Endothelial cell of umbilical vein (primary cell): ENCODE measurements around the gene SNRPA. TPM values are rescaled to one million over a fixed set of nuclear protein-coding genes. Genes with fewer than 3 reads are reported as not detected.

Source experiments
- BruUV-seq: library from RNA; stranded (reverse); fragments of 400-500 nt; replicated peaks from 2 replicates; lab custom pipeline; 2021; lab: Mats Ljungman, UMichigan
- CTCF ChIA-PET: fragments of 300-600, 350-600 bp; sonication (Branson Sonifier 250); formaldehyde crosslinking; loops from one replicate; lab custom pipeline; 2021; ENCODE audit warnings: antibody characterized with exemption, inconsistent platforms; lab: Charles Lee
- POLR2A ChIA-PET: fragments of 300-600, 350-600 bp; sonication (Branson Sonifier 250); formaldehyde crosslinking; loops from one replicate; lab custom pipeline; 2021; ENCODE audit warnings: antibody characterized with exemption, inconsistent platforms; lab: Charles Lee
- DNase-seq: peaks from one replicate; pipeline ENCODE4 v3.0.0-alpha.2; 2011; ENCODE audit warnings: low read depth, low spot score
- FAIRE-seq: peaks from 2 replicates; lab custom pipeline; 2011; peaks lifted over from hg19 to GRCh38; lab: Jason Lieb, UNC
- H2AFZ ChIP-seq: 2 replicates; pipeline ENCODE4 v1.6.0; 2012; ENCODE audit warnings: low read depth, low read length, control low read depth, inconsistent platforms
- H3K27ac ChIP-seq: 2 replicates; pipeline ENCODE4 v1.5.1; 2011; ENCODE audit warnings: low read depth, mild to moderate bottlenecking, control low read depth, low read length, moderate library complexity; ENCODE audit not compliant: insufficient read depth
- H3K27me3 ChIP-seq, 2 experiments: 2 replicates each; pipeline versions ENCODE4 v1.6.0 to v1.6.1; 2011; ENCODE audit warnings: low read length in 2 of 2, mixed read lengths in 1 of 2; ENCODE audit not compliant: control insufficient read depth in 2 of 2, insufficient read depth in 2 of 2
- H3K36me3 ChIP-seq, 2 experiments: 2 replicates in 1 of 2; 3 replicates in 1 of 2; pipeline ENCODE4 v1.5.1; 2011; ENCODE audit warnings: low read length in 2 of 2, mild to moderate bottlenecking in 1 of 2, moderate library complexity in 1 of 2; ENCODE audit not compliant: control insufficient read depth in 2 of 2, insufficient read depth in 2 of 2; ENCODE audit errors: extremely low read depth in 1 of 2
- H3K4me1 ChIP-seq: 3 replicates; pipeline ENCODE4 v1.5.1; 2011; ENCODE audit warnings: mild to moderate bottlenecking, low read length; ENCODE audit not compliant: control insufficient read depth, insufficient read depth; ENCODE audit errors: extremely low read depth
- H3K4me2 ChIP-seq: 2 replicates; pipeline ENCODE4 v1.6.1; 2011; ENCODE audit warnings: low read length, control low read depth, mixed read lengths; ENCODE audit not compliant: insufficient read depth
- H3K4me3 ChIP-seq, 3 experiments: fragments of 200-600 bp in 1 of 3; sonication (generic), shearing (Covaris generic) in 1 of 3; replicated peaks in 1 of 3; 2 replicates each; pipeline ENCODE4 v1.5.1; 2011 to 2016; ENCODE audit warnings: control low read depth in 3 of 3, low read length in 3 of 3, mild to moderate bottlenecking in 2 of 3, inconsistent platforms in 1 of 3, low read depth in 1 of 3, moderate library complexity in 1 of 3; ENCODE audit not compliant: insufficient read depth in 1 of 3
- H3K79me2 ChIP-seq: 2 replicates; pipeline ENCODE4 v1.6.0; 2012; ENCODE audit warnings: low read length, inconsistent platforms; ENCODE audit not compliant: control insufficient read depth, insufficient read depth
- H3K9ac ChIP-seq: replicated peaks from 2 replicates; pipeline ENCODE3; 2011; ENCODE audit warnings: low read length, control low read depth; ENCODE audit not compliant: insufficient read depth; ENCODE audit errors: extremely low read depth
- H3K9me1 ChIP-seq: replicated peaks from 3 replicates; pipeline ENCODE4 v1.6.0; 2011; ENCODE audit warnings: mild to moderate bottlenecking, low read length; ENCODE audit not compliant: control insufficient read depth, insufficient read depth; ENCODE audit errors: extremely low read depth
- H3K9me3 ChIP-seq: replicated peaks from 2 replicates; pipeline ENCODE4 v1.5.1; 2012; ENCODE audit warnings: low read length, inconsistent platforms; ENCODE audit not compliant: control insufficient read depth, insufficient read depth
- H4K20me1 ChIP-seq: replicated peaks from 2 replicates; pipeline ENCODE3; 2011; ENCODE audit warnings: mild to moderate bottlenecking, low read length; ENCODE audit not compliant: control insufficient read depth, insufficient read depth; ENCODE audit errors: extremely low read depth
- EZH2 ChIP-seq: IDR thresholded peaks from 2 replicates; pipeline ENCODE4 v1.6.1; 2012; ENCODE audit warnings: borderline replicate concordance, low read depth, mild to moderate bottlenecking, moderate library complexity, low read length, inconsistent platforms; ENCODE audit not compliant: severe bottlenecking
- FOS ChIP-seq: IDR thresholded peaks from 2 replicates; pipeline ENCODE4 v1.6.1; 2011; ENCODE audit warnings: mild to moderate bottlenecking, low read length, moderate library complexity, borderline replicate concordance; ENCODE audit not compliant: insufficient read depth
- GATA2 ChIP-seq: IDR thresholded peaks from 2 replicates; pipeline ENCODE4 v1.7.0; 2011; ENCODE audit warnings: low read depth, mild to moderate bottlenecking, moderate library complexity, mixed read lengths, low read length; ENCODE audit not compliant: insufficient read length, insufficient read depth
- JUN ChIP-seq: IDR thresholded peaks from 2 replicates; pipeline ENCODE4 v1.6.1; 2011; ENCODE audit warnings: borderline replicate concordance, low read depth; ENCODE audit not compliant: insufficient read length, insufficient read depth
- MAX ChIP-seq: IDR thresholded peaks from 2 replicates; pipeline ENCODE4 v1.6.1; 2011; ENCODE audit not compliant: insufficient read depth, insufficient read length
- MYC ChIP-seq: IDR thresholded peaks from one replicate; pipeline ENCODE4 v1.6.1; 2011; ENCODE audit warnings: mild to moderate bottlenecking, low read depth, low read length
- POLR2A ChIP-seq: IDR thresholded peaks from 2 replicates; pipeline ENCODE4 v1.6.1; 2012; ENCODE audit warnings: low read depth, mild to moderate bottlenecking, control low read depth, low read length
- POLR2AphosphoS5 ChIP-seq: IDR thresholded peaks from 2 replicates; pipeline ENCODE4 v1.6.1; 2012; ENCODE audit warnings: low read depth, mild to moderate bottlenecking, control low read depth, low read length, moderate library complexity; ENCODE audit not compliant: insufficient read depth
- dilution Hi-C: fragments of 300-500 bp; cut with MboI; formaldehyde crosslinking; loops from one replicate; pipeline ENCODE4 v1.15.0; 2019; ENCODE audit warnings: low sequenced_read_pairs; ENCODE audit not compliant: extremely low pct_ligation_motif_present
- intact Hi-C: fragments of 100-400 bp; cut with micrococcal nuclease; formaldehyde crosslinking; loops from one replicate; pipeline ENCODE4 v1.10.0; 2022
- polyA plus RNA-seq, 4 experiments: library from polyadenylated mRNA; depleted of rRNA in 3 of 4; stranded (reverse) in 3 of 4; unstranded in 1 of 4; fragments of >200 nt; gene quantifications; 2 replicates each; pipeline versions ENCODE4 v1.2.1 to v1.2.3, GENCODE V29; 2011 to 2012; ENCODE audit warnings: missing spikeins in 1 of 4
- total RNA-seq: library from RNA; stranded (reverse); gene quantifications from 2 replicates; pipeline ENCODE4 v1.2.3, GENCODE V29; 2021
- TF ChIP-seq, protein P1 (sequence below), 2 donors: IDR thresholded peaks; 1 replicate in 1 of 2; 2 replicates in 1 of 2; pipeline ENCODE4 v1.5.1; 2011; ENCODE audit warnings: low read length in 2 of 2, mild to moderate bottlenecking in 2 of 2, moderate library complexity in 2 of 2, control low read depth in 1 of 2, inconsistent platforms in 1 of 2, low read depth in 1 of 2; ENCODE audit not compliant: insufficient read depth in 1 of 2; ENCODE audit errors: extremely low read depth in 1 of 2

SNRPA gene
- total and polyA plus RNA-seq, 2 donors (not counting 3 experiments of a cell fraction or from before 2014, with no cell fraction given) = 84.6 to 131 TPM

GRCh38 chr19:40721936-40722661 lies 28.9 kb upstream of the SNRPA start:
- H3K4me3 ChIP-seq = peak overlapping the region in 1 of 3 experiments; percentile 1
- intact Hi-C loops = no loop called here
- TSS peak; percentile 86 for BruUV-seq

More at GRCh38 chr19:40721936-40722661, 28.9 kb upstream of the SNRPA start:
- dilution Hi-C loops = no loop called here
- H3K27ac ChIP-seq = peak overlapping the region; percentile 84
- FAIRE-seq (peak; percentile 99), DNase-seq (peak; percentile 71)
- CTCF ChIA-PET = interaction anchor here (0.9 to 2.3 kb wide), 5 partner anchors 8 to 87 kb away, joined by 3 to 7 read pairs (median 5); partner anchors contain the start of genes ACTMAP, EGLN2 and SNRPA
- H3K4me1 ChIP-seq = peaks cover 44% of the 10 kb centered on the region
- peaks cover 57% of the 10 kb centered on the region for H3K79me2 ChIP-seq
- TF ChIP-seq JUN = peak; percentile 55
- TF ChIP-seq MAX = no peak
- TF ChIP-seq EZH2 = no peak
- TF ChIP-seq POLR2A = peak; percentile 40
- no peak for TF ChIP-seq MYC
- no peak for TF ChIP-seq GATA2
- TF ChIP-seq FOS = peak; percentile 77
- TF ChIP-seq, protein P1, sequence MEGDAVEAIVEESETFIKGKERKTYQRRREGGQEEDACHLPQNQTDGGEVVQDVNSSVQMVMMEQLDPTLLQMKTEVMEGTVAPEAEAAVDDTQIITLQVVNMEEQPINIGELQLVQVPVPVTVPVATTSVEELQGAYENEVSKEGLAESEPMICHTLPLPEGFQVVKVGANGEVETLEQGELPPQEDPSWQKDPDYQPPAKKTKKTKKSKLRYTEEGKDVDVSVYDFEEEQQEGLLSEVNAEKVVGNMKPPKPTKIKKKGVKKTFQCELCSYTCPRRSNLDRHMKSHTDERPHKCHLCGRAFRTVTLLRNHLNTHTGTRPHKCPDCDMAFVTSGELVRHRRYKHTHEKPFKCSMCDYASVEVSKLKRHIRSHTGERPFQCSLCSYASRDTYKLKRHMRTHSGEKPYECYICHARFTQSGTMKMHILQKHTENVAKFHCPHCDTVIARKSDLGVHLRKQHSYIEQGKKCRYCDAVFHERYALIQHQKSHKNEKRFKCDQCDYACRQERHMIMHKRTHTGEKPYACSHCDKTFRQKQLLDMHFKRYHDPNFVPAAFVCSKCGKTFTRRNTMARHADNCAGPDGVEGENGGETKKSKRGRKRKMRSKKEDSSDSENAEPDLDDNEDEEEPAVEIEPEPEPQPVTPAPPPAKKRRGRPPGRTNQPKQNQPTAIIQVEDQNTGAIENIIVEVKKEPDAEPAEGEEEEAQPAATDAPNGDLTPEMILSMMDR (IDR thresholded peaks at IDR 0.05; ENCODE audit: extremely low read depth in 1 of 2, insufficient read depth in 1 of 2, low read depth in 1 of 2, low read length in 2 of 2) = no peak
- TF ChIP-seq POLR2AphosphoS5 = peak; percentile 45
- H4K20me1 ChIP-seq = no peaks in the 10 kb centered on the region
- POLR2A ChIA-PET = interaction anchor here (0.7 to 0.9 kb wide), 2 partner anchors 21 kb away, joined by 3 to 4 read pairs; no protein-coding TSS in a partner anchor
- no peaks in the 10 kb centered on the region for H3K27me3 ChIP-seq
- H3K9ac ChIP-seq = peak overlapping the region; percentile 55
- H2AFZ ChIP-seq = no peak overlapping the region
- peak overlapping the region; percentile 26 for H3K4me2 ChIP-seq
- H3K9me3 ChIP-seq = no peaks in the 10 kb centered on the region
- peaks cover 2 to 10% of the 10 kb centered on the region in 2 experiments for H3K36me3 ChIP-seq
- H3K9me1 ChIP-seq = no peaks in the 10 kb centered on the region
